Brain microvascular endothelial cell (primary cell): ENCODE measurements around the gene CD244.

Source experiments
- DNase-seq: peaks from one replicate; pipeline ENCODE4 v3.0.0-alpha.2; 2020
- H3K27ac ChIP-seq: fragments of 250-450 bp; sonication (Bioruptor Pico); 2 replicates; pipeline ENCODE4 v1.5.1; 2020; ENCODE audit warnings: mild to moderate bottlenecking, moderate library complexity
- H3K27me3 ChIP-seq: fragments of 250-450 bp; sonication (Bioruptor Pico); replicated peaks from 2 replicates; pipeline ENCODE4 v1.5.1; 2020; ENCODE audit warnings: mild to moderate bottlenecking
- H3K36me3 ChIP-seq: fragments of 250-450 bp; sonication (Bioruptor Pico); replicated peaks from 2 replicates; pipeline ENCODE4 v1.5.1; 2020; ENCODE audit warnings: mild to moderate bottlenecking
- H3K4me3 ChIP-seq: 2 replicates; pipeline ENCODE4 v1.5.1; 2011; ENCODE audit warnings: low read depth, mild to moderate bottlenecking, control low read depth, low read length, moderate library complexity
- in situ Hi-C: cut with HindIII; loops from 2 replicates; pipeline ENCODE4 v1.10.0; 2017; ENCODE audit warnings: low sequenced_read_pairs, low pct_ligation_motif_present
- TF ChIP-seq, protein P1 (sequence below): IDR thresholded peaks from 2 replicates; pipeline ENCODE4 v1.5.1; 2011; ENCODE audit warnings: low read depth, mild to moderate bottlenecking, moderate library complexity, low read length, control low read depth, inconsistent platforms; ENCODE audit errors: missing control alignments

Gene CD244

DNA sequence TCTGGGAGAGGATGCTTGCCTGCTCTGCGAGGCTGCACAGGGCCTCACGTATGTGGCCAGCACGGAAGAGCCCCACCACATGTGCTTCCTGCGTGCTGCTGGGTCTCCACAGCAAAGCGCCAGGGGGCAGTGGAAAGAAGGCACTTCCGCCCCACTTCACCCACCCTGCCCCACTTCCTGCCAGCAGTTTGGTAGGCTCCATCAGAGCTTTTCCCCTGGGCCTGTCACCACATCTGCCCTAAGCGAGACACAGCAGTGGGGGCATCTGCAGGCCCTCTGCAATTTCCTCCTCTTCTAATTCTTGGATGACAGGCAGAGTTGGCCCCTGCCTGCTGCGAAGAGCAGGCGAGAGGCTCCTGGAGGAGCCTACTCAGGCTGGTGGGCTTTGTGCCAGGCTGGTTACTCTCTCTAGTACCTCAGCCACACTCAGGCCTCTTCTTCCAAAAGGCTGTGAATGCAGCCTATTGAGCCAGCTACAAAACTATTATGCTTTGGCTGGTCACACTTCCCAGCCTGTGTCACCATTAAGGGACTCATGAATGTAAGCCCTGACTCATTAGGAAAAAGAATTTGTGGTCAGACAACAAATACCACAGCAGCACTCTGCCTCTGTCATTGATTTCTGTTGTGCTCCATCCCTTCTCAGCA, 25.0 kb downstream of the CD244 start:
- in situ Hi-C loops: no loop called here
- Histone ChIP-seq H3K4me3 (no peak overlapping the region), H3K27ac (no peak overlapping the region)

DNA sequence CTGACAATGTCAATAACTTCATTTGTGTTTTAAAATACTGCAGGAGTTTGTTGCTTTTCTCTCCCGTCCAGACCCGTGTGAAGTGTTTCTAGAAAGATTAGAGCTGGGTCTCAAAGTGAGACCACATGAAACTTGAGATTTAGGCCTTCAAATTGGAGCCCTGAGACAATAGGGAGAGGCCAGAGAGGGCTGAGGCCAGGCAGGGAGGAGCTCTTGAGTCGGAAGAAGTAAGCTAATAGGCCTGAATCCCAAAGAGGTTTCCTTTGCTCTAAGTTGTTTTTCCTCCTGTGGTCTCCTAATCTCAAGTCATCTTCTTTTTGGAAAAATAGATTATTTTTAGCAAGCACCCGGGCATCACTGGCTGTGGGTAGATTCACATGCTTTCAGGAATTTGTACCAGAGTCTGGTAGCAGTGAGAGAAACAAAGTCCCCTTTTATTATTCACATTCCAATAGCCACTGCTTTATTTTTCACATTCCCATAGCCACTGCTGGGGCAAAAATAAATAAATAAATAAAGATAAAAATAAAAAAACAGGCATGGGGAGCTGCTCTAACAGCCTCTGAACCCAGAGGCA, 25.6 kb downstream of the CD244 start:
- Histone ChIP-seq H3K36me3 (no peaks in the 10 kb centered on the region), H3K27ac (no peak overlapping the region), H3K4me3 (no peak overlapping the region), H3K27me3 (no peaks in the 10 kb centered on the region)
- TF ChIP-seq, protein P1, sequence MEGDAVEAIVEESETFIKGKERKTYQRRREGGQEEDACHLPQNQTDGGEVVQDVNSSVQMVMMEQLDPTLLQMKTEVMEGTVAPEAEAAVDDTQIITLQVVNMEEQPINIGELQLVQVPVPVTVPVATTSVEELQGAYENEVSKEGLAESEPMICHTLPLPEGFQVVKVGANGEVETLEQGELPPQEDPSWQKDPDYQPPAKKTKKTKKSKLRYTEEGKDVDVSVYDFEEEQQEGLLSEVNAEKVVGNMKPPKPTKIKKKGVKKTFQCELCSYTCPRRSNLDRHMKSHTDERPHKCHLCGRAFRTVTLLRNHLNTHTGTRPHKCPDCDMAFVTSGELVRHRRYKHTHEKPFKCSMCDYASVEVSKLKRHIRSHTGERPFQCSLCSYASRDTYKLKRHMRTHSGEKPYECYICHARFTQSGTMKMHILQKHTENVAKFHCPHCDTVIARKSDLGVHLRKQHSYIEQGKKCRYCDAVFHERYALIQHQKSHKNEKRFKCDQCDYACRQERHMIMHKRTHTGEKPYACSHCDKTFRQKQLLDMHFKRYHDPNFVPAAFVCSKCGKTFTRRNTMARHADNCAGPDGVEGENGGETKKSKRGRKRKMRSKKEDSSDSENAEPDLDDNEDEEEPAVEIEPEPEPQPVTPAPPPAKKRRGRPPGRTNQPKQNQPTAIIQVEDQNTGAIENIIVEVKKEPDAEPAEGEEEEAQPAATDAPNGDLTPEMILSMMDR: no peak
- no peak for DNase-seq
- in situ Hi-C loops: no loop called here

More for the DNA sequence above, 25.0 kb downstream of the CD244 start:
- TF ChIP-seq, protein P1: peak; percentile 38
- peak; percentile 6 for DNase-seq
- Histone ChIP-seq H3K27me3 (no peaks in the 10 kb centered on the region), H3K36me3 (no peaks in the 10 kb centered on the region)

DNA sequence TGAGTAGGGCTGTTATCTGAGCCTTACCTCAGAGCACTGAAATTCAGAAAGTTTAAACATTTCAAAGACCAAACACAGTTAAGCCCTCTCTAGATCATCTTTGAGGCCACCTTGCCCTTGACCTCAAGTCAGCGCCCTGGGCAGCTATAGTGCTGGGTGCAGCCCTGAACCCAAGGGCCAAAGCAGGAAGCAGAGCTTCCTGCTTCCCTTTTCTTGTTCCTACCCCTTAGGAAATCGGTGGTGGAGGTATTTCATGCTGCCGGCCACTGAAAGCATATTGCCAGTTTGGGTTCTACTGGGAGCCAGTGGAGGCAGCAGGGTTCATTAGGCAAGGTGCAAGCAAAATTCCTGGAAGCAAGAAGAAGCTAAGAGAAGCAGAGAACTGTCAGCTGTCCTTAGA, 26.1 kb downstream of the CD244 start:
- DNase-seq: no peak
- in situ Hi-C loops: no loop called here
- TF ChIP-seq, protein P1: no peak
- Histone ChIP-seq H3K27ac (no peak overlapping the region), H3K4me3 (no peak overlapping the region), H3K36me3 (no peaks in the 10 kb centered on the region), H3K27me3 (no peaks in the 10 kb centered on the region)

DNA sequence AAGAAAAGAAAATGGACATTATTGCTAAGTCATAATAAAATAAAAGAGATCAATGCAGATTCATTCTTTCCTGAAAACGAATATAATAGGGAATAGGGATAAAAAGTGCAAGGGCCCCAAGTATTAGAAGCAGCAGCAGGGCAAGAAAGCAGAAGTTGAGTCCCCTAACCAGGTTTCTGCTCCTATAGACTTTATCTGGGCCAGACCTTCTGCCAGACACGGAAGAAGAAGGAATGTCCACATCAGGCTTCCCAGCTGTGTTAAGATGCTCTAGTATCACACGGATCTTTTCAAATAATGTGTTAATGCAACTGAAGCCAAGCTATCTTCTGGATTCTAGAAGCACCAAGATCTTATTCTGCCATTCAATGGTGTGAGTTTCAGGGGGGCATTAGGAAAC, 26.9 kb downstream of the CD244 start:
- H3K36me3 ChIP-seq: no peaks in the 10 kb centered on the region
- in situ Hi-C loops: no loop called here
- no peak overlapping the region for H3K27ac ChIP-seq
- no peak overlapping the region for H3K4me3 ChIP-seq
- TF ChIP-seq, protein P1: no peak
- no peak for DNase-seq
- no peaks in the 10 kb centered on the region for H3K27me3 ChIP-seq

DNA sequence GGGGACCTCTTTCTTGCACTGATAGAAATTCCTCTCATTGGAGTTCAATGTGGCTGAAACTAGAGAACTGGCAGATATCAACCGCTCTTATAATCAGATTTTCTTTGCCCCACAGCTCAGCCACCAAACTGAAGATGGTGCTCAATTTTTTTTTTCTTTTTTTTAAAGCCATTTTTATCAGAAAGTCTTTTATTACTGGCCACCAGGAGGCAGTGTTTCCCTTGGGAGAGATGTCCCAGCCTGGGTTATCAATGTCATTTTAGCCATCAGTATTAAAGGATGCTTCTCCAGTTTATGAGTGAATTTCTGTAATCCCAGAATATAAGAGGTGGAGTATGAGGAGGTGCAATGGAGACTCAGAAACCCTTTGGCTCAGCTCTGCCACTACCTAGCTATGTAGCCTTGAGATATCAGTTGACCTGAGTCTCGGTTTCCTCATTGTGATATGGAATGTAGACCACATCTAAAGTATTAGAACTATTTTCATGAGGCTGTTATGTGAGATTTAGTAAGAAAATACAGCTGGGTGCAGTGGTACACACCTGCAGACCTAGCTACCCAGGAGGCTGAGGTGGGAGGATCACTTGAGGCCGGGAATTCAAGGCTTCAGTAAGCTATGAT, 27.6 kb downstream of the CD244 start:
- in situ Hi-C loops: no loop called here
- no peaks in the 10 kb centered on the region for H3K27me3 ChIP-seq
- DNase-seq: peak; percentile 11
- H3K36me3 ChIP-seq: no peaks in the 10 kb centered on the region
- no peak overlapping the region for H3K4me3 ChIP-seq
- TF ChIP-seq, protein P1: peak; percentile 66
- H3K27ac ChIP-seq: no peak overlapping the region
